Measurements from ENCODE around the gene MBOAT2. TPM values are rescaled to one million over a fixed set of nuclear protein-coding genes. Genes with fewer than 3 reads are reported as not detected.
A peak's percentile ranks its signal among the peaks of the same experiment; 100 is the strongest.

The MBOAT2 gene
- total and polyA plus RNA-seq, 2 of the 13 experiments (the other 11 are each of a cell fraction or from before 2014, with no cell fraction given) = 0.11 to 0.36 TPM

GRCh38 chr2:8840475-8841091 lies 162.9 kb downstream of the MBOAT2 start (continued):
- TF ChIP-seq ZNF775 (CRISPR knock-in tag; IDR thresholded peaks at IDR 0.05; ENCODE audit: borderline replicate concordance) (no peak), ZNF770 (CRISPR knock-in tag; IDR thresholded peaks at IDR 0.05) (peak; percentile 41; the same call in 1 of the 2 replicates), PBX2 (CRISPR knock-in tag; IDR thresholded peaks at IDR 0.05) (no peak), KLF12 (CRISPR knock-in tag; IDR thresholded peaks at IDR 0.05; ENCODE audit: borderline replicate concordance) (0 out of 2 replicates have a peak, but pooled peaks have one; percentile 33), KIAA2018 (CRISPR knock-in tag; IDR thresholded peaks at IDR 0.05; ENCODE audit: borderline replicate concordance) (no peak), TBX3 (IDR thresholded peaks at IDR 0.05; ENCODE audit: borderline replicate concordance) (no peak), BCL6 (CRISPR knock-in tag; IDR thresholded peaks at IDR 0.05) (peak; percentile 99), RBFOX2 (IDR thresholded peaks at IDR 0.05; ENCODE audit: low read depth, low read length) (no peak), ATM (IDR thresholded peaks at IDR 0.05; ENCODE audit: borderline replicate concordance) (no peak)
- TF ChIP-seq, protein P1, sequence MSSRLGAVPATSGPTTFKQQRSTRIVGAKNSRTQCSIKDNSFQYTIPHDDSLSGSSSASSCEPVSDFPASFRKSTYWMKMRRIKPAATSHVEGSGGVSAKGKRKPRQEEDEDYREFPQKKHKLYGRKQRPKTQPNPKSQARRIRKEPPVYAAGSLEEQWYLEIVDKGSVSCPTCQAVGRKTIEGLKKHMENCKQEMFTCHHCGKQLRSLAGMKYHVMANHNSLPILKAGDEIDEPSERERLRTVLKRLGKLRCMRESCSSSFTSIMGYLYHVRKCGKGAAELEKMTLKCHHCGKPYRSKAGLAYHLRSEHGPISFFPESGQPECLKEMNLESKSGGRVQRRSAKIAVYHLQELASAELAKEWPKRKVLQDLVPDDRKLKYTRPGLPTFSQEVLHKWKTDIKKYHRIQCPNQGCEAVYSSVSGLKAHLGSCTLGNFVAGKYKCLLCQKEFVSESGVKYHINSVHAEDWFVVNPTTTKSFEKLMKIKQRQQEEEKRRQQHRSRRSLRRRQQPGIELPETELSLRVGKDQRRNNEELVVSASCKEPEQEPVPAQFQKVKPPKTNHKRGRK (CRISPR knock-in tag; IDR thresholded peaks at IDR 0.05) = no peak
- TF ChIP-seq, protein P2, sequence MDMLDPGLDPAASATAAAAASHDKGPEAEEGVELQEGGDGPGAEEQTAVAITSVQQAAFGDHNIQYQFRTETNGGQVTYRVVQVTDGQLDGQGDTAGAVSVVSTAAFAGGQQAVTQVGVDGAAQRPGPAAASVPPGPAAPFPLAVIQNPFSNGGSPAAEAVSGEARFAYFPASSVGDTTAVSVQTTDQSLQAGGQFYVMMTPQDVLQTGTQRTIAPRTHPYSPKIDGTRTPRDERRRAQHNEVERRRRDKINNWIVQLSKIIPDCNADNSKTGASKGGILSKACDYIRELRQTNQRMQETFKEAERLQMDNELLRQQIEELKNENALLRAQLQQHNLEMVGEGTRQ (IDR thresholded peaks at IDR 0.05; ENCODE audit: low read depth, low read length) = no peak
- TF ChIP-seq, protein P2 (CRISPR knock-in tag; IDR thresholded peaks at IDR 0.05; ENCODE audit: borderline replicate concordance) = no peak

All from HepG2 (cell line).